Kidney (tissue), 14 donors: ENCODE data around the gene SLC6A3. TPM values are rescaled to one million over a fixed set of nuclear protein-coding genes. Genes with fewer than 3 reads are reported as not detected.
A peak's percentile ranks its signal among the peaks of the same experiment; 100 is the strongest.

Experiments used
- DNase-seq, 5 donors: peaks; one replicate each; pipeline ENCODE4 v3.0.0-alpha.2; 2013 to 2020
- FAIRE-seq: peaks from 2 replicates; lab custom pipeline; 2012; peaks lifted over from hg19 to GRCh38; lab: Jason Lieb, UNC
- H3K27ac ChIP-seq, 2 donors: one replicate each; pipeline ENCODE4 v1.7.0; 2013; ENCODE audit warnings: low read depth in 2 of 2, low read length in 2 of 2, inconsistent platforms in 1 of 2
- H3K27me3 ChIP-seq: one replicate; pipeline ENCODE4 v1.7.1; 2013; ENCODE audit warnings: low read length, inconsistent platforms; ENCODE audit not compliant: control insufficient read depth, insufficient read depth
- H3K36me3 ChIP-seq, 3 donors: one replicate each; pipeline versions ENCODE4 v1.7.0 to v1.7.1; 2013; ENCODE audit warnings: low read length in 3 of 3, control low read depth in 1 of 3, inconsistent platforms in 1 of 3; ENCODE audit not compliant: insufficient read depth in 3 of 3, control insufficient read depth in 2 of 3
- H3K4me1 ChIP-seq, 3 donors: one replicate each; pipeline versions ENCODE4 v1.7.0 to v1.7.1; 2013; ENCODE audit warnings: low read length in 3 of 3, inconsistent platforms in 1 of 3, low read depth in 1 of 3; ENCODE audit not compliant: control insufficient read depth in 2 of 3, insufficient read depth in 2 of 3
- H3K4me3 ChIP-seq, 3 donors: one replicate each; pipeline versions ENCODE4 v1.7.0 to v1.8.1; 2013; ENCODE audit warnings: low read length in 3 of 3, control low read depth in 1 of 3, inconsistent platforms in 1 of 3
- H3K9ac ChIP-seq, 3 donors: one replicate each; pipeline versions ENCODE4 v1.7.0 to v1.7.1; 2013; ENCODE audit warnings: low read length in 3 of 3, control low read depth in 1 of 3, inconsistent platforms in 1 of 3
- H3K9me3 ChIP-seq, 3 donors: one replicate each; pipeline versions ENCODE4 v1.7.0 to v1.7.1; 2013; ENCODE audit warnings: low read length in 3 of 3, control low read depth in 1 of 3, inconsistent platforms in 1 of 3; ENCODE audit not compliant: control insufficient read depth in 2 of 3, insufficient read depth in 1 of 3
- intact Hi-C: fragments of 100-400 bp; cut with DNase I; formaldehyde crosslinking; loops from one replicate; pipeline ENCODE4 v1.11.1; 2022
- polyA plus RNA-seq: library from polyadenylated mRNA; stranded (reverse); fragments of 350-450 nt; fragmentation: Illumina TruSeq; extraction: RNeasy Lipid Tissue Mini Kit (QIAGEN cat#74804); gene quantifications from one replicate; pipeline ENCODE4 v1.2.3, GENCODE V29; 2014; ENCODE audit warnings: low read depth, low replicate concordance; ENCODE audit not compliant: insufficient read depth
- total RNA-seq: library from RNA; stranded (reverse); fragmentation: NEBNext Ultra II Directional; extraction: Animal tissue kit (Norgen Biotek cat#: 25700); gene quantifications from one replicate; pipeline ENCODE4 v1.2.1, GENCODE V29; 2021
- TF ChIP-seq, protein P1 (sequence below): IDR thresholded peaks from 3 replicates; pipeline ENCODE4 v1.5.1; 2012; ENCODE audit warnings: mild to moderate bottlenecking, moderate library complexity, borderline replicate concordance; ENCODE audit not compliant: insufficient read depth; ENCODE audit errors: extremely low read depth
- donor health status: control.
- donor health status: control.
- donor health status: control.
- donor health status: control.
- donor health status: control.
- donor health status: DM: yes; HTN: yes; CAD: no.
- donor health status: Normal renal cell carcinoma (clear cell type).

The SLC6A3 gene
- total and polyA plus RNA-seq, 2 donors from 2014 or later = 0.09 to 0.54 TPM

DNA sequence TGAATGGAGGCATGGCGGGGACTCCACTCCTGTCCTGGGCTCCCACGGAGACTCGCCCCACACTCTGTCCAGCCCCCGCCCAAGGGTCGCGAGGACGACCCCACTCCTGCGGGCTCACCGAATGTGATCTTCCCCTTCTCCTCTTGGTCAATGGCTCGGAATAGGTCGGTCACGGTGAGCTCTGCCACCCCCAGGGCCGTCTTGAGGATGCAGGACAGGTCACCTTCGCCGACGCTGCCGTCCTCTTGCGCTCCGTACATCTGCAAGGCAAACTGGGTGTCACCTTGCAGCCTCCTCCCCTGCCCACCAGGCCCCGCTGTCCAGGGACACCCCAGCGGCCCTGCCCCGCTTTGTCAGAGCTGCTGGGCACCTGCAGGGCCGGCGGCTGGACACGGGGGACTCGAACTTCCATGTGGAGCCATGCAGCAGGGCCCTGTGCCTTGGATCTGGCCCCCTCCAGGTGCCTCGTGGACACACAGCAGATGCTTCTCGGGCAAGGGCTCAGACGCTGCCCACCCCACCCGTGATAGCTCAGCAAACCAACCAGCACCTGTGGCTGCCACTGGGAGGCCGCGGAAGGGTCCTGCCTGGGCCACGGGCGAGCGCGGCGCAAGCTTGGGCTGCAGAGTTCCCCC, 21.5 kb upstream of the SLC6A3 start:
- Histone ChIP-seq H3K36me3 (peaks cover 4 to 8% (median 7%) of the 10 kb centered on the region in 3 donors), H3K4me3 (no peak overlapping the region), H3K9me3 (no peaks in the 10 kb centered on the region), H3K27me3 (no peaks in the 10 kb centered on the region), H3K9ac (no peak overlapping the region), H3K27ac (no peak overlapping the region), H3K4me1 (peaks cover 0 to 4% (median 0%) of the 10 kb centered on the region in 3 donors)
- TF ChIP-seq, protein P1, sequence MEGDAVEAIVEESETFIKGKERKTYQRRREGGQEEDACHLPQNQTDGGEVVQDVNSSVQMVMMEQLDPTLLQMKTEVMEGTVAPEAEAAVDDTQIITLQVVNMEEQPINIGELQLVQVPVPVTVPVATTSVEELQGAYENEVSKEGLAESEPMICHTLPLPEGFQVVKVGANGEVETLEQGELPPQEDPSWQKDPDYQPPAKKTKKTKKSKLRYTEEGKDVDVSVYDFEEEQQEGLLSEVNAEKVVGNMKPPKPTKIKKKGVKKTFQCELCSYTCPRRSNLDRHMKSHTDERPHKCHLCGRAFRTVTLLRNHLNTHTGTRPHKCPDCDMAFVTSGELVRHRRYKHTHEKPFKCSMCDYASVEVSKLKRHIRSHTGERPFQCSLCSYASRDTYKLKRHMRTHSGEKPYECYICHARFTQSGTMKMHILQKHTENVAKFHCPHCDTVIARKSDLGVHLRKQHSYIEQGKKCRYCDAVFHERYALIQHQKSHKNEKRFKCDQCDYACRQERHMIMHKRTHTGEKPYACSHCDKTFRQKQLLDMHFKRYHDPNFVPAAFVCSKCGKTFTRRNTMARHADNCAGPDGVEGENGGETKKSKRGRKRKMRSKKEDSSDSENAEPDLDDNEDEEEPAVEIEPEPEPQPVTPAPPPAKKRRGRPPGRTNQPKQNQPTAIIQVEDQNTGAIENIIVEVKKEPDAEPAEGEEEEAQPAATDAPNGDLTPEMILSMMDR = no peak
- peak in 2 of 5 donors; percentile 32 to 68 for DNase-seq
- no peak for FAIRE-seq
- intact Hi-C loops = no loop called here

DNA sequence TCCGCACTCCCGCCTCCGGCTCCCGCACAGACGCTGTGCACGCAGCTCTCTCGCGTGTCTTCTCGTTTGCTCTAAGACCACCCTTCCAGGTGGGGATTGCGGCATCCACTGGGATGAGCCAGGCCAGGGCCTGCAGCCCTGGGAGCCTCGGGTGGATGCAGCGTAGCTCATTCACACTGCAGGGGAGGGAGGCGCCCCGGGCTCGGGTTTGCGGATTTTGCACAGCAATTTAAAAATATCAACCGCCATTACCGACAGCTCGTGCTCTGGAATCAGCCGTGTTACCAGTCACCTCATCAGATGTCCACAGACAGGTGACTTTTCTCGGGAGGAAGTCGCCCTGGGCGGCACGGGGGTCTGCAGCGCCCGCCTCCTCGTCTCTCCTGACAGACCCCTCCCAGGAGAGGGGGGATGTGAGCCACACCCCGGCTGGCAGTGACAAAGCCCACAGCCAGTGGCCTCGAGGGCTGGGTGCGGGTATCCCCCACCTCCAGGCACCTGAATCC, 20.8 kb upstream of the SLC6A3 start:
- Histone ChIP-seq H3K4me3 (no peak overlapping the region), H3K4me1 (peaks cover 0 to 4% (median 0%) of the 10 kb centered on the region in 3 donors), H3K9me3 (no peaks in the 10 kb centered on the region), H3K9ac (no peak overlapping the region), H3K27ac (no peak overlapping the region), H3K27me3 (no peaks in the 10 kb centered on the region), H3K36me3 (peaks cover 4 to 8% (median 7%) of the 10 kb centered on the region in 3 donors)
- intact Hi-C loops = no loop called here
- DNase-seq = peak in 2 of 5 donors; percentile 24 to 65
- no peak for FAIRE-seq
- TF ChIP-seq, protein P1 = no peak

GRCh38 chr5:1465117-1465516, 19.9 kb upstream of the SLC6A3 start:
- no peaks in the 10 kb centered on the region for H3K27me3 ChIP-seq
- DNase-seq = peak in 1 of 5 donors; percentile 4
- intact Hi-C loops = no loop called here
- TF ChIP-seq, protein P1 = no peak
- peaks cover 0 to 1% (median 0%) of the 10 kb centered on the region in 3 donors for H3K4me1 ChIP-seq
- H3K9ac ChIP-seq = no peak overlapping the region
- peaks cover 4 to 8% (median 7%) of the 10 kb centered on the region in 3 donors for H3K36me3 ChIP-seq
- no peak overlapping the region for H3K4me3 ChIP-seq
- no peak overlapping the region for H3K27ac ChIP-seq
- no peaks in the 10 kb centered on the region for H3K9me3 ChIP-seq
- no peak for FAIRE-seq
